ENCODE data around the gene NRG3.

DNA sequence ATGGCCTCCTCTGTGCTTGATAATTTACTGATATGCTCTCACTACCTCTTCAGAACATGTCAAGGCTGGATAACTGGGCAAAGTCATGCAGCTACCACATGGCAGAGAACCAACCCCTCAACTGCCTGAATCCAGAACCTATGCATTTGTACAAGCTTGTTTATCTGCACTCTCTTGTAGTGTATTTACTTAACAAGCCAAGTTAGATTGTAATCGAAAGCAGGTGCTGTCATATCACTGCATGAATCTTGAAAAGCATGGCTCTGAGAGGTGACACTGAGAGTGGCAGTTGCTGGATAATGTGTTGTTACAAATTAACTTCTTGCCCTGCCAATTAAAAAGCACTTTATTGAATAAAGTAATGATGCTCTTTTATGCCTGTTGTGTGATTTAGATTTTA, 588.6 kb downstream of the NRG3 start:
- TF ChIP-seq, protein P1, sequence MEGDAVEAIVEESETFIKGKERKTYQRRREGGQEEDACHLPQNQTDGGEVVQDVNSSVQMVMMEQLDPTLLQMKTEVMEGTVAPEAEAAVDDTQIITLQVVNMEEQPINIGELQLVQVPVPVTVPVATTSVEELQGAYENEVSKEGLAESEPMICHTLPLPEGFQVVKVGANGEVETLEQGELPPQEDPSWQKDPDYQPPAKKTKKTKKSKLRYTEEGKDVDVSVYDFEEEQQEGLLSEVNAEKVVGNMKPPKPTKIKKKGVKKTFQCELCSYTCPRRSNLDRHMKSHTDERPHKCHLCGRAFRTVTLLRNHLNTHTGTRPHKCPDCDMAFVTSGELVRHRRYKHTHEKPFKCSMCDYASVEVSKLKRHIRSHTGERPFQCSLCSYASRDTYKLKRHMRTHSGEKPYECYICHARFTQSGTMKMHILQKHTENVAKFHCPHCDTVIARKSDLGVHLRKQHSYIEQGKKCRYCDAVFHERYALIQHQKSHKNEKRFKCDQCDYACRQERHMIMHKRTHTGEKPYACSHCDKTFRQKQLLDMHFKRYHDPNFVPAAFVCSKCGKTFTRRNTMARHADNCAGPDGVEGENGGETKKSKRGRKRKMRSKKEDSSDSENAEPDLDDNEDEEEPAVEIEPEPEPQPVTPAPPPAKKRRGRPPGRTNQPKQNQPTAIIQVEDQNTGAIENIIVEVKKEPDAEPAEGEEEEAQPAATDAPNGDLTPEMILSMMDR (IDR thresholded peaks at IDR 0.05): no peak
- no peak for TF ChIP-seq POLR2A (IDR thresholded peaks at IDR 0.05)
